ENCODE results near the gene SRCAP.

SRCAP gene

DNA sequence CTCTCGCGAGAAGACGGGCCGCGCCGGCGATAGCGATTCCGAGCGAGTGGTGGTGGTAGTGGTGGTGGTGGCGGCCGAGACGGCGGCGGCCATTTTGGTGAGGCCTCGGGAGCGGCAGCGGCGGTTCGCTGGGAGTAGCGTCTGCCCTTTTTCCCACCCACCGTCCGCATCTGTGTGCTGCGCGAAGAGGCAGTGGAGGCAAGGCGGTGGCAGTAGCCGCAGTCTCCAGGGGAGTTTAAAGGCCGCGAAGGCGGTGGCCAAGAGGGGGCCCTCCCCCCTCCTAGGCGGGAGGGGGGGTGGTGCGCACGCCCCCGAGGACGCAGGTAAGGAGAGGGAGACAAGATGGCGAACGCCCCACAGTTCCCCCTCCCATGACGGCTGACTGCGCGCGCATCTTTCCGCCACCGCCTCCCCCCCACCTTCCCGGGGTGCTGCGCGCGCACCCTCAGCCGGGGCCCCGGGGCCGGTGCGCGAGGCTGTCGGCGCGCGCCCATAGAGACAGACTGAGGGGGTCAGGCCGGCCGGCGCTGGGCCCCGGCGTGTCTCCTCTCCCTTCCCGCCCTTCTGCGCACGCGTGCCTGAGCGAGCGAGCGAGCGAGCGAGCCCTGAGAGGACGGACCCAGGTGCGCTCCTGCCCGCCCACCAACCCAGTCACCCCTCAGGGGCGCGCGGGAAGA, 694 bp upstream of the SRCAP start:
- TF ChIP-seq TAF1 (IDR thresholded peaks at IDR 0.05; ENCODE audit: low read depth) (peak; percentile 63), TEAD4 (IDR thresholded peaks at IDR 0.05) (0 out of 2 replicates have a peak, but pooled peaks have one; percentile 11), REST (IDR thresholded peaks at IDR 0.05; ENCODE audit: low read depth) (no peak), EP300 (IDR thresholded peaks at IDR 0.05; ENCODE audit: borderline replicate concordance) (0 out of 2 replicates have a peak, but pooled peaks have one; percentile 33), CREB1 (IDR thresholded peaks at IDR 0.05; ENCODE audit: low read depth) (no peak), EGR1 (IDR thresholded peaks at IDR 0.05) (peak; percentile 60), YY1 (IDR thresholded peaks at IDR 0.05; ENCODE audit: low read depth) (peak; percentile 95), ZBTB7A (IDR thresholded peaks at IDR 0.05; ENCODE audit: low read depth) (0 out of 2 replicates have a peak, but pooled peaks have one; percentile 28), CEBPB (IDR thresholded peaks at IDR 0.05) (no peak; the same call in 1 of the 2 replicates), RAD21 (IDR thresholded peaks at IDR 0.05; ENCODE audit: low read depth) (no peak), TCF12 (IDR thresholded peaks at IDR 0.05; ENCODE audit: low read depth) (peak; percentile 61), MAX (IDR thresholded peaks at IDR 0.05) (peak; percentile 62), USF1 (IDR thresholded peaks at IDR 0.05) (no peak)

GRCh38 chr16:30699615-30700099, 686 bp downstream of the SRCAP start:
- TF ChIP-seq REST (IDR thresholded peaks at IDR 0.05; ENCODE audit: low read depth) (no peak), TAF1 (IDR thresholded peaks at IDR 0.05; ENCODE audit: low read depth) (no peak), RAD21 (IDR thresholded peaks at IDR 0.05; ENCODE audit: low read depth) (no peak)

- TF ChIP-seq TEAD4 (IDR thresholded peaks at IDR 0.05) (no peak), CREB1 (IDR thresholded peaks at IDR 0.05; ENCODE audit: low read depth) (no peak), NFIC (IDR thresholded peaks at IDR 0.05) (no peak), RAD21 (IDR thresholded peaks at IDR 0.05; ENCODE audit: low read depth) (no peak), MAX (IDR thresholded peaks at IDR 0.05) (no peak), TCF12 (IDR thresholded peaks at IDR 0.05; ENCODE audit: low read depth) (no peak), EGR1 (IDR thresholded peaks at IDR 0.05) (no peak), EP300 (IDR thresholded peaks at IDR 0.05; ENCODE audit: borderline replicate concordance) (no peak), USF1 (IDR thresholded peaks at IDR 0.05) (no peak), FOXM1 (IDR thresholded peaks at IDR 0.05; ENCODE audit: borderline replicate concordance, low read depth) (no peak), ZBTB7A (IDR thresholded peaks at IDR 0.05; ENCODE audit: low read depth) (no peak), YY1 (IDR thresholded peaks at IDR 0.05; ENCODE audit: low read depth) (no peak), CEBPB (IDR thresholded peaks at IDR 0.05) (no peak), TAF1 (IDR thresholded peaks at IDR 0.05; ENCODE audit: low read depth) (no peak), REST (IDR thresholded peaks at IDR 0.05; ENCODE audit: low read depth) (no peak)
Measured at GRCh38 chr16:30700491-30700890, 1.5 kb downstream of the SRCAP start.

- TF ChIP-seq REST (IDR thresholded peaks at IDR 0.05; ENCODE audit: low read depth) (no peak), EP300 (IDR thresholded peaks at IDR 0.05; ENCODE audit: borderline replicate concordance) (no peak), TAF1 (IDR thresholded peaks at IDR 0.05; ENCODE audit: low read depth) (no peak), FOXM1 (IDR thresholded peaks at IDR 0.05; ENCODE audit: borderline replicate concordance, low read depth) (no peak), USF1 (IDR thresholded peaks at IDR 0.05) (no peak), CREB1 (IDR thresholded peaks at IDR 0.05; ENCODE audit: low read depth) (no peak), ZBTB7A (IDR thresholded peaks at IDR 0.05; ENCODE audit: low read depth) (no peak)
Measured at GRCh38 chr16:30700971-30701370, 2.0 kb downstream of the SRCAP start.

Data from Ishikawa (cell line).